ENCODE results near the gene PSMB10.
A peak's percentile ranks its signal among the peaks of the same experiment; 100 is the strongest.
"Not testable (repeated sequence)": the region's sequence is repeated elsewhere in the genome, so short reads cannot be mapped to it uniquely, and the experiment has no call there.

Gene PSMB10

DNA sequence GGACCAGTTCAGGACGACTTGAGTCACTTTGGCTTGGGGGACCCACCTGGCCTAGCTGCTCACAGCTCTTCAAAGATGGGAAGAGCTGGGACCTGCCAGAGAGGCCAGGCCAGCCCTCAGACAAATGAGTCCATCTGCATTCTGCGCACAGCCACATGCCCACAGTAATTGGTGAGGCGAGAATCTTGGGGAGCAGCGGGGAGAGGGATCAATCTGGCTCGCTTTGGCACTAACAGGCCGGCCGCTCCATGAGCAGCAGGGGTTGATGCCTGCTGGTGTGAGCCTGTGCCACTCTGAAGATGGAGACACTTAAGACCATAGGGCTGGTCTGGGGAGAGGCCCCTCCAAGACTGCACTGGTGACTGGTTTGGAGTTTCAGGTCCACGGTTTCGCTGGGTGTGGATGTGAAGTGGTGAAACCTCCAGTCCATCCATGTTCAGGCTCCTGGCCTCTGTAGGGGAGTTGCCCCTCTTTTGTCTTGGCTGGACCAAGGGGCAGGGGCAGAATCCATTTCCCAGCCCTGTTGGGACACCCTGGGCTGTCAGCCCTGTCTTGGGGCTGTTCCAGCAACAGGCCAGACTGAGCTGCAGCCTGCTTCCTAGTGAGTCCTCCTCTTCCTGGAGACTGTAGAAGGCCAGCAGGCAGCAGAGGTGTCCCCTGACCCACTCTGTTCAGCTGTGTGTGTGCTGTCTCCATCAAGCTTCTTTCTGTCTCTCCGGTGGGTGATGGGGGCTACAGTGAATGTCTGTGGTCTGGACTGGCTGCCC, 12.3 kb downstream of the PSMB10 start:
- DNase-seq: no peak

DNA sequence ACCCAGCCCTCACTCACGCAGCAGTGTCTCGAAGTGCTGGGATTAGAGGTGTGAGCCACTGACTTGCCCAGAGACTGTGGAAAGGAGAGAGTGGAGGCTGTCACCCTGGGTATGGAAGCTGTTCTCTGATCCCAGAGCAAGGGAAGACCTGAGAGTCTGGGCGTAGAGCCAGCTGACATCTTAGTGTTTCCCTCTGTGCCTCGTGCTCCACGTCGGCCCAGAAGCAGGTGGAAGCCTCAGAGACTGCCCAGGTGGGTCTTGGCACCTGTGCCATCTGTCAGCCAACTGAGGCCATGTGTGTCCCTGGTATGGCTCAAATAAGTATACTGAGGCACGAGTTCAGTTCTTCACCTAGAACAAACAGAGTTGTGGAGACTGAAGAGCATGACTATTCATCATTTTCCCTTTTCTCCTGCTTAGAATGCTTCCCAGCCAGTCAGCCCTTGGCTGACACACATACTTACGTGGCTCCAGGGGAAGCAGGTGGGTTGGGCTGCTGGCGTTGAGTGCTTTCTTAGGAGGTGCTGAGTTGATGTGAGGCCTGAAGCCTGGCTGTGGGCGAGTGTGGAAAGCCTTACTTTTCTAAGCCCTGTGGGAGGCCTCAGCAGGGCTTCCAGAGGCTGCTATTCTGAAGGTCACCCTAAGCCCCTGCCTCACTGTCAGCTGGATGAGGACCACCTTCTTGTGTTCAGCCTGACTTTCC, 13.1 kb downstream of the PSMB10 start:
- no peak for DNase-seq

- DNase-seq: no peak
Measured at GRCh38 chr16:67922740-67923139, 13.9 kb downstream of the PSMB10 start.

DNA sequence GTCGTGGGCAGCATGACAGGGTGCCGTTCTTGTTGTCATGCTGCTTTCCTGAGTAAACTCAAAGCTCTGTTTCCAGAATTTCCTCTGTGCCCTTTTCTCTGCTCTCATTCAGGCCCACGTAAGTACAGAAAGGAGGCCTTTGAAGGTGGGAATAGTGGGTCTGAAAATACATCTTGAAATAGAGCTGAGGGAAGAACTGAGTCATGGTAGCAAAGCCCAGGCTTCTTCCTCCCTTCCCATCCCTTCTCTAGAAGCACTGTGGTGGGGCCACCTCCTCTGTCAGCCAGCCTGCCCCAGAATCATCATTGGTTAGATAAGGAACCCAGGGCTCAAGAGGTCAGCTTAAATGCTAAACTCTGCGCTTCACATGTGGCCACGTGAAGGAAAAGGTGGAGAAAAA, 14.4 kb downstream of the PSMB10 start:
- no peak for DNase-seq

DNA sequence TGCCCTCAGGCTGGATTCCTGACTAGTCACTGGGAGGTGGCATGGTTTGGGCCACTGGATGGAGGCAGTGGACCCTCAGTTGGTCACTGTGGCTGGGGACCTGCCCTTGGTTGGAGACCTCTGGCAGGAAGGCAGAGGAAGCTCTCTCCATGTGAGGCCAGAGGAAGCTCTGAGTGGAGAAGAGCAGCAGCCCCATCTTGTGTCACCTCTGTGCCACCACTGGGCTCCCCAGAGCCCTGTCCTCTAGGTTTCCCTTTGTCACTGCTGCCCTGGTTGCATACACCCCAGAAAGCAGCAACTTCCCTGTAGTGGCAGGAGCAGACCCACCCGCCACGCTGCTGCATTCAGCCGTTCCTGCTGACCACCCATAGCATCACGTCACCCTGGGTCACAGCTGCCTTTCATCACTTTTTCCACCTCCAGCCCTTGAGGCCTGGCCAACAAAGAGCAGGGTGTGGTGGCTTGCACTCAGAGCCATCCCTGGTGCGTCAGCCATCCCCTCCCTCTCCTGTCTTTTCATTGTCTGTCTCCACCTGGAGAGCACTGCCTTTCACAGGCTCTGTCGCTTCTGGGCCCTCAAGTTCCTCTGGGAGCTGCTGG, 16.9 kb downstream of the PSMB10 start:
- DNase-seq: no peak

DNA sequence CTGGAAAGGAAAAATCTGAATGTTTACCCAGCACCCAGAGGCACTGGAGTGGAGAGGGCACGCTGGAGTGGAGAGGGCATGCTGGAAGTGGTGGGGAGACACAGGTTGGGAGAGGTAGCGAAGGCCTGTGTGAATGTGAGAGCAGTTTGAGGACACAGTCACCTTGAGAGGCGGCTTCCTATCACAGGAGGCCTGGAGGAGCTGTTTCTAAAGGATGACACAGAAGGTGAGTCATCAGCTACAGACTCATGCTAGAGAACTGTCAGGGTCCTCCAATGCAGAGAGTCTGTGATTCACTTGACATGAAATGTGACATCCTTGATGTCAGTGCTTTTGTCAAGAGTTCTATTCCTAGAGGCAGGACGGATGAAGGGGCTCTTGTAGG, 18.8 kb downstream of the PSMB10 start:
- DNase-seq: no peak

GRCh38 chr16:67917140-67917851, 19.4 kb downstream of the PSMB10 start:
- no peak for DNase-seq

DNA sequence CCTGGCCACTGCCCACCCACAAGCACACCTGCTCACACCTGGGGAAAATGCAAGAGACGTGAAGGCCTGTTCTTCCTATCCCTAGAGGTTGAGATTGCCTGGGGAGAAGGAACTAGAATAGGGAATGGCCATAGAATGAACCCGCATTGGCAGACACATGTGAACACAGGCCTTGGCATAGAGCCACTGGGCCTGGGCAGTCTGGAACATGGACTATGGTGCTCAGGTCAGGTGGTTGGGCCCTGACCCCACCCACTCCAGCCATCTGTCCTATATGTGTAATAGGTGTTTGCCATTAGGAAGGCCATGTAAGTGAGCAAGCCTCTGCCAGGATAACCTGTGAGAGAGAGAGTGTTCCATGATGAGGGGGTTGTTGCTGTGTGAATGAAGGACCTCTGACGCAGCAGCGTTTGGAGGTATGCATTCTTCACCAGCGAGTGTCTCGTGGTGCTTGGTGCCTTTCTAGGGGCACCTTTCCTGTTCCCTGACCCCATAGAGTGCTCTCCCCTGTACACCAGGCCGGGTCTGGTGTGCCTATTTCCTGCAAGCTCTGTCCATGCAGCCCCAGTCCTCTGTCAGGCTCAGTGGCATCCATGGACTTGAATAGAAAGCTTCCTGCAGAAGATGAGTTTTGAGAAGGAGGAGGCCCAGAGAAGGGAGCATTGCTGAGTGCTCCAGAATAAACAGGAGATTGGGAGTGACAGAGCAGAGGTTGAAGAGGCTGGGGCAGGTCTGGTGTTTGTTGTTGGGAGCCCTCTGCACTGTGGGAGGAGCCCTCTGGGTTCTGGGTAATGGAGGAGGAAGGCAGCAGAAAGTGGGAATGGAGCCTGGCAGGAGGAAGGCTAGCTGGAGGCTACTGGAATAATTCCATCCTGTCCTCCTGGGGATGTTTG, 20.6 kb downstream of the PSMB10 start:
- DNase-seq: no peak

DNA sequence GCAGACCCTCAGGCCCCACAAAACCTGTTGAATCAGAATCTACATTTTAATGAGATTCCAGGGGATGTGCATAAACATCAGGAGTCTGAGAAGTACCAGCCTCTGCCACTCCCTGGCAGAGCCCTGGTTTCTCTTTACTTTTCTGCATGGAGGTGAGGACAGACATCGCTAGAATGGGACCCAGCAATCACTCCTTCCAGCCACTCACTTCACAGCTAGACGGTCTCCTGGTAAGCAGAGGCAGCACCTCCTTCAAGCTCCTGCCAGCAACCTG, 21.2 kb downstream of the PSMB10 start:
- DNase-seq: not testable (repeated sequence)

DNA sequence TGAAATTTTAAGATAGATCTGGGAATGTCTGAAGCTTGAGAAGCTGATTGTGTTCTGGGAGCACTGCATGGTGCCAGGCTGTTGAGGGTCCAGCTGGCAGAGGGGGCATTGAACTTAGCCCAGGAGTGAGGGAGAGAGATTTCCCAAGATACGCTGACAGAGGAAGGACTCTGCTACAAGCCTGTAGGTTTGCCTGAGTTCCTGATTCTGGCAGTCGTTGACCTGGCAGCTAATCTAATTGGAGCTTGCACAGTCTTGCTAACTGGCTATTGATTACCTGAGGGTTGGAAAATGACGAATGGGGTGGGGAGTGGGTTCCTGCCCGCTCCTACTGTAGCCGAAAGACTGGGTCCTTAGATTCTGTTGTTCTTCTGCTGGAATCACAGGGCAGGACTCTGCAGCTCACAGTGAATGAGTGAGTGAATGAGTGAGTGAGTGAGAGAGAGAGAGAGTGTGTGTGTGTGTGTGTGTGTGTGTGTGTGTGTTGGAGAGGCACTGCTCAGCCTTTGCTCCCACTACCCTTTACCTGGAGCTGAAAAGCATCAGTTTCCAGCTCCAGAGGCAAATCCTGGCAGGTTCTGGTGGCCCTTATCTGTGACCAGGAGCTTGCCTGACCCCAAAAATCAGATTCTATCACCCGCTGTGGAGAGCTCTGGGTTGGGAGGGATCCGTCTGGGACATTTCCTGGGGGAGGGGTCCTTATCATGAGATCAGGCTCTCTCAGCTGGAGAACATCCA, 21.7 kb downstream of the PSMB10 start:
- no peak for DNase-seq

DNA sequence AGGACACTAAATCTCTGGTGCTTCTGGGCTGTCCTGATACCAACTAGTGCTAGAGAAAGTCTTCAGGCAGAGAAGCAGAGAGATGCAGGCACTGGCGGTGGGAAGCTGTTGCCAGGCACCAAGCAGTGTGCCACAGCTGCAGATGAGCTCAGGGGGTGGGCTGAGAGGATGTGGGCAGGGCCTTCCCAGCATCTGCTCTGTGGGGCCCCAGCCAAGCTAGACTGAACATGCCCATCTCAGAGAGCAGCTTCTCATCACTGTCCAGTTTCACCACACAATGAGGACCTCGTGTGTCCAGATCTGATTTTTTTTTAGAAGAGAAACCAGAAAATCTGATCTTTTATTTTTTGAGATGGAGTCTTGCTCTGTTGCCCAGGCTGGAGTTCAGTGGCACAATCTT, 26.5 kb downstream of the PSMB10 start:
- DNase-seq: no peak

GRCh38 chr16:67909056-67909742, 27.5 kb downstream of the PSMB10 start:
- DNase-seq: no peak

GRCh38 chr16:67907397-67908180, 29.1 kb downstream of the PSMB10 start:
- no peak for DNase-seq

DNA sequence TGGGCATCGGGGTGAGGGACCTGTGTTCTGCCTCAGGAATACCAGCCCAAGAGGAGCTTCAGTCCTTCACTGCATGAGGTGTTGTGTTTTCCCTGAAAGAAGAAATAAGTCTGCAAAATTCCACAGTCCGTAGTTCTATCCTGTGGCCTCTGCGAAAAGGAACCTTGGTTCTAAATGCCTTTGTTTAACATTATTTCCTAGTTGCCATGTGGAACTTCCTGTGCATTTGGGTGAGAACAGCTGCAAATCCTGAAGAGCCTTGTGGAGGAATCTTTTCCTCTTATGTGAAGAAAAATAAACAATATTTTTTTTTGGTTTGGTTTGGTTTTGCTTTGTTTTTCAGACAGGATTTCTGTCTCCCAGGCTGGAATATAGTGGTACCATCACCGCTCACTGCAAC, 33.8 kb downstream of the PSMB10 start:
- no peak for DNase-seq

GRCh38 chr16:67901734-67902133, 34.9 kb downstream of the PSMB10 start:
- DNase-seq: no peak

DNA sequence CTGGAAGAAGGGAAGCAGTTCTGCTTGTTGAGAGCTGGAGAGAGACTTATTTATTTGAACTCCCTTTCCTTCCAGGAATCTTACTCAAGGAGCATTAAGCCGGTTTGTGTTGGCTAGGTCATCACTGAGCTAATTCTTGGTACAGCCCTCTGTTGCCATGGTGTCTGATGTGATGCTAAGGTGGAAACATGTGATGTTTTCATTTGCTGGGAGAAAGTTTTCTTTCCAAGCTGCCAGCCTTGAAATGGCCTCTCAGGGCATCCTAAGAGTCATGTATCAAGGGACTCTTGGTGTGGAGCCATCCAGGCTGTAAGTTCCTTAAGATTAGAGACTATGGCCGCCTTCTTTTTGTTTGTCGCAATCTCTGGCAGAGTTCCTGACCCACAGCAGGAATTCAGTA, 39.4 kb downstream of the PSMB10 start:
- no peak for DNase-seq

- DNase-seq: peak in 1 of 2 experiments; percentile 24
Measured at GRCh38 chr16:67893743-67894399, 42.8 kb downstream of the PSMB10 start.

GRCh38 chr16:67892899-67893742, 43.5 kb downstream of the PSMB10 start, which contains the start of gene PSKH1:
Gene PSKH1, plus strand, starts transcription at chr16:67893254. Its CDS starts 15,496 bp downstream, at chr16:67908750.
- peak; percentile 87 to 94 for DNase-seq

DNA sequence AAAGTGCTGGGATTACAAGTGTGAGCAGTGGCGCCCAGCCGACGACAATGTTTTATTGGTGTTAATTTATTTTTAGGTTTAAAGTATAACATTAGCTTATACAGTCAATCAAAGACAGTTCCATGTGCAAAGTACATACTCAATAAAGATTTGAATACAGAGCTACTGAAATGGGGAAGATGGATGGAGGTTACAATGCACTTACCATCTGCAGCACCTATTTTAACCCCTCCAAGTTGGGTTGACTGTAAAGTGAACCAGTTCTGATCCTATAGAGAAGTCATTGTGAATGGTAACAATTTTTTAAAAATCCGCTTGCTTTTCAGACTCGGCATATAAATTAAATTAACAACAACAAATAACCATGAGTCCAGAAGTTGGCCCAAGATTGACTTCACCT, 44.3 kb downstream of the PSMB10 start:
- no peak for DNase-seq
